ENCODE data around the gene SLC35A4.

The SLC35A4 gene

DNA sequence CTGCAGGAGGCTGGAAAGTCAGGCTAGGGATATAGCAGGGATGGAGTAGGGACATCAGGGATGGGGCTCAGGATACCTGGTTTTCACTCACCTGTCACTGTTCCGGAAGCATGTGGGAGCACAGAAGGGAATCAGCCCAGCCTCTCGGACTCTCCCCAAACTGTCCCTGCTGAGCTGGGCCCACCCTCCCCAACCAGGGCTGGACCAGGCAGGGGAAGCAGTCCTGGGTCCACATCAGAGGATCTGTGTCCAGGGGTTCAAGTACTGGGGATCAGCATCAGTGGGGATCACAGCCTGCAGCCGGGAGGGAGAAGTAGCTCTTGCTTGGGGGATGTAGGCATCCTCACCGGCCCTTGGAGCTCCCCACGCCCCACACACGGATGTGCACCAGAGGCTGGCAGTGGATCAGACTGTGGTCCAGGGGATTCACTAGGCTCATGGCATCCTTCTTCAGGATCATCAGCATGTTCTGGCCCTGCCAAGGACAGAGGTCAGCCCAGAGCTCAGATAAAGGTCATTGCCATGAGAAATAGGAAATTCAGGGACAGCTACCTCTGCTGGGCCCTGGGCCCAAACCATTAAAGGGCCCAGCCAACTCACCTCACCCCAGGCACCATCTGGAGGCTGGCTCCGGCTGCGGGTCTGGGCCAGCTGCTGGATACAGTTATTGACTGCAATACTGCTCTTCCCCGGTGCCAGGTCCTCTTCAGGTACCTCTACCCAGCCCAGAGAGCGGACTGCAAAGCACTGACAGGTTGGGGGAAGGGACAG lies 2.7 kb upstream of the SLC35A4 start:
- TF ChIP-seq EP300 (IDR thresholded peaks at IDR 0.05; ENCODE audit: borderline replicate concordance) (no peak), NFIC (IDR thresholded peaks at IDR 0.05) (no peak), CEBPB (IDR thresholded peaks at IDR 0.05) (no peak), CREB1 (IDR thresholded peaks at IDR 0.05; ENCODE audit: low read depth) (no peak), RAD21 (IDR thresholded peaks at IDR 0.05; ENCODE audit: low read depth) (no peak), USF1 (IDR thresholded peaks at IDR 0.05) (no peak), TAF1 (IDR thresholded peaks at IDR 0.05; ENCODE audit: low read depth) (no peak), FOXM1 (IDR thresholded peaks at IDR 0.05; ENCODE audit: borderline replicate concordance, low read depth) (no peak), MAX (IDR thresholded peaks at IDR 0.05) (no peak), TCF12 (IDR thresholded peaks at IDR 0.05; ENCODE audit: low read depth) (no peak), ZBTB7A (IDR thresholded peaks at IDR 0.05; ENCODE audit: low read depth) (no peak), YY1 (IDR thresholded peaks at IDR 0.05; ENCODE audit: low read depth) (no peak), EGR1 (IDR thresholded peaks at IDR 0.05) (no peak)

DNA sequence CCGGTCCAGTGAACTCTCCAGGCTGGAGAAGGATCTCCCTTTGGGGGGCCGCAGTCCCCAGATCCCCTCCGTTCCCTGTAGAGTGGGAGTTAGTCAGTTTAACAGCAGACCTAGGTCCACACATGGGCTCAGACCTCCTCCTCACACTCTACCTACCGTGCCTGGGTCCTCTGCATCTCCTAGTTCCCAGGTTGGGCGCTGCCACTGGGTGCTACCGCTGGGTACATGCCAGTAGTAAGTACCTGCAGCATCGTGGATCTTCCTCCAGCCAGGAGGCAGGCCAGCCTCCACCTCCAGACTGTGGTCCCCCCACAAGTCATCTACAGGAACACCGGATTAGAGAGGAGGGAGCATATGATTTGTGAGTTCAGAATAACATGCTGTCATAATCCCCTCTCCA lies 1.0 kb upstream of the SLC35A4 start:
- TF ChIP-seq CREB1 (IDR thresholded peaks at IDR 0.05; ENCODE audit: low read depth) (no peak), FOXM1 (IDR thresholded peaks at IDR 0.05; ENCODE audit: borderline replicate concordance, low read depth) (no peak), TAF1 (IDR thresholded peaks at IDR 0.05; ENCODE audit: low read depth) (no peak), ZBTB7A (IDR thresholded peaks at IDR 0.05; ENCODE audit: low read depth) (no peak), USF1 (IDR thresholded peaks at IDR 0.05) (no peak), TEAD4 (IDR thresholded peaks at IDR 0.05) (no peak), EGR1 (IDR thresholded peaks at IDR 0.05) (no peak), EP300 (IDR thresholded peaks at IDR 0.05; ENCODE audit: borderline replicate concordance) (no peak), NFIC (IDR thresholded peaks at IDR 0.05) (no peak), TCF12 (IDR thresholded peaks at IDR 0.05; ENCODE audit: low read depth) (no peak), MAX (IDR thresholded peaks at IDR 0.05) (no peak), CEBPB (IDR thresholded peaks at IDR 0.05) (no peak), YY1 (IDR thresholded peaks at IDR 0.05; ENCODE audit: low read depth) (no peak), RAD21 (IDR thresholded peaks at IDR 0.05; ENCODE audit: low read depth) (no peak)
- TF ChIP-seq, protein P1, sequence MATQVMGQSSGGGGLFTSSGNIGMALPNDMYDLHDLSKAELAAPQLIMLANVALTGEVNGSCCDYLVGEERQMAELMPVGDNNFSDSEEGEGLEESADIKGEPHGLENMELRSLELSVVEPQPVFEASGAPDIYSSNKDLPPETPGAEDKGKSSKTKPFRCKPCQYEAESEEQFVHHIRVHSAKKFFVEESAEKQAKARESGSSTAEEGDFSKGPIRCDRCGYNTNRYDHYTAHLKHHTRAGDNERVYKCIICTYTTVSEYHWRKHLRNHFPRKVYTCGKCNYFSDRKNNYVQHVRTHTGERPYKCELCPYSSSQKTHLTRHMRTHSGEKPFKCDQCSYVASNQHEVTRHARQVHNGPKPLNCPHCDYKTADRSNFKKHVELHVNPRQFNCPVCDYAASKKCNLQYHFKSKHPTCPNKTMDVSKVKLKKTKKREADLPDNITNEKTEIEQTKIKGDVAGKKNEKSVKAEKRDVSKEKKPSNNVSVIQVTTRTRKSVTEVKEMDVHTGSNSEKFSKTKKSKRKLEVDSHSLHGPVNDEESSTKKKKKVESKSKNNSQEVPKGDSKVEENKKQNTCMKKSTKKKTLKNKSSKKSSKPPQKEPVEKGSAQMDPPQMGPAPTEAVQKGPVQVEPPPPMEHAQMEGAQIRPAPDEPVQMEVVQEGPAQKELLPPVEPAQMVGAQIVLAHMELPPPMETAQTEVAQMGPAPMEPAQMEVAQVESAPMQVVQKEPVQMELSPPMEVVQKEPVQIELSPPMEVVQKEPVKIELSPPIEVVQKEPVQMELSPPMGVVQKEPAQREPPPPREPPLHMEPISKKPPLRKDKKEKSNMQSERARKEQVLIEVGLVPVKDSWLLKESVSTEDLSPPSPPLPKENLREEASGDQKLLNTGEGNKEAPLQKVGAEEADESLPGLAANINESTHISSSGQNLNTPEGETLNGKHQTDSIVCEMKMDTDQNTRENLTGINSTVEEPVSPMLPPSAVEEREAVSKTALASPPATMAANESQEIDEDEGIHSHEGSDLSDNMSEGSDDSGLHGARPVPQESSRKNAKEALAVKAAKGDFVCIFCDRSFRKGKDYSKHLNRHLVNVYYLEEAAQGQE (IDR thresholded peaks at IDR 0.05; ENCODE audit: low read depth), result no peak

- no peak for TF ChIP-seq NFIC (IDR thresholded peaks at IDR 0.05)
Observed at GRCh38 chr5:140565024-140565779, 574 bp downstream of the SLC35A4 start.

DNA sequence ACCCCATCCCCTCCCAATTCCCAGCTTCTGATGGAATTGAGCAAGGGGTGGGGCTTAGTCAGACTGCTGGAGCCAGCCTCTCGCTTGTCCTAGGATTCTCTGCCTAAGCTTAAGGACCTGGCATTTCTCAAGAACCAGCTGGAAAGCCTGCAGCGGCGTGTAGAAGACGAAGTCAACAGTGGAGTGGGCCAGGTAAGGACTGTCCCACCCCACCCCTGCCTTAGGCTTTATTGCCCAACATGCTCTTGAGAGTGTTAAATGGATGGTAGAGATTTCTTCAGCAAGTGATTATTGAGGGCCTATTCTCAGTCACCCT lies 1.1 kb downstream of the SLC35A4 start:
- TF ChIP-seq NFIC (IDR thresholded peaks at IDR 0.05) (no peak), CREB1 (IDR thresholded peaks at IDR 0.05; ENCODE audit: low read depth) (no peak)

- no peak for TF ChIP-seq RAD21 (IDR thresholded peaks at IDR 0.05; ENCODE audit: low read depth)
Observed at GRCh38 chr5:140566665-140567064, 2.0 kb downstream of the SLC35A4 start.

DNA sequence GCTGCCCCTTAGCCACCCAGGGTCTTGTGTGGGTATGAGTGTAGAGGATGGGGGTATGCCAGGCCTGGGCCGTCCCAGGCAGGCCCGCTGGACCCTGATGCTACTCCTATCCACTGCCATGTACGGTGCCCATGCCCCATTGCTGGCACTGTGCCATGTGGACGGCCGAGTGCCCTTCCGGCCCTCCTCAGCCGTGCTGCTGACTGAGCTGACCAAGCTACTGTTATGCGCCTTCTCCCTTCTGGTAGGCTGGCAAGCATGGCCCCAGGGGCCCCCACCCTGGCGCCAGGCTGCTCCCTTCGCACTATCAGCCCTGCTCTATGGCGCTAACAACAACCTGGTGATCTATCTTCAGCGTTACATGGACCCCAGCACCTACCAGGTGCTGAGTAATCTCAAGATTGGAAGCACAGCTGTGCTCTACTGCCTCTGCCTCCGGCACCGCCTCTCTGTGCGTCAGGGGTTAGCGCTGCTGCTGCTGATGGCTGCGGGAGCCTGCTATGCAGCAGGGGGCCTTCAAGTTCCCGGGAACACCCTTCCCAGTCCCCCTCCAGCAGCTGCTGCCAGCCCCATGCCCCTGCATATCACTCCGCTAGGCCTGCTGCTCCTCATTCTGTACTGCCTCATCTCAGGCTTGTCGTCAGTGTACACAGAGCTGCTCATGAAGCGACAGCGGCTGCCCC lies 2.6 kb downstream of the SLC35A4 start:
- TF ChIP-seq TAF1 (IDR thresholded peaks at IDR 0.05; ENCODE audit: low read depth) (no peak), NFIC (IDR thresholded peaks at IDR 0.05) (0 out of 2 replicates have a peak, but pooled peaks have one; percentile 47), TEAD4 (IDR thresholded peaks at IDR 0.05) (no peak)

DNA sequence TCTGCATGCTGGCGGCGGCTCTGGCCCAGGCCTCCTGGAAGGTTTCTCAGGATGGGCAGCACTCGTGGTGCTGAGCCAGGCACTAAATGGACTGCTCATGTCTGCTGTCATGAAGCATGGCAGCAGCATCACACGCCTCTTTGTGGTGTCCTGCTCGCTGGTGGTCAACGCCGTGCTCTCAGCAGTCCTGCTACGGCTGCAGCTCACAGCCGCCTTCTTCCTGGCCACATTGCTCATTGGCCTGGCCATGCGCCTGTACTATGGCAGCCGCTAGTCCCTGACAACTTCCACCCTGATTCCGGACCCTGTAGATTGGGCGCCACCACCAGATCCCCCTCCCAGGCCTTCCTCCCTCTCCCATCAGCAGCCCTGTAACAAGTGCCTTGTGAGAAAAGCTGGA lies 3.2 kb downstream of the SLC35A4 start:
- TF ChIP-seq EGR1 (IDR thresholded peaks at IDR 0.05) (no peak), TAF1 (IDR thresholded peaks at IDR 0.05; ENCODE audit: low read depth) (no peak), FOXM1 (IDR thresholded peaks at IDR 0.05; ENCODE audit: borderline replicate concordance, low read depth) (no peak), NFIC (IDR thresholded peaks at IDR 0.05) (no peak), ZBTB7A (IDR thresholded peaks at IDR 0.05; ENCODE audit: low read depth) (no peak), CEBPB (IDR thresholded peaks at IDR 0.05) (no peak)
- TF ChIP-seq, protein P1 (IDR thresholded peaks at IDR 0.05; ENCODE audit: low read depth), result no peak

Measured in Ishikawa (cell line).